Peyer's patch (tissue), 4 donors: Measurements from ENCODE around the gene GRIFIN. TPM values are rescaled to one million over a fixed set of nuclear protein-coding genes. Genes with fewer than 3 reads are reported as not detected.

Experiments used
- DNase-seq, 3 donors: peaks; one replicate each; pipeline ENCODE4 v3.0.0-alpha.2; 2017 to 2019
- H3K27ac ChIP-seq, 4 donors: fragments of 200-600 bp; sonication (generic); one replicate each; pipeline ENCODE4 v1.5.1; 2016 to 2019
- H3K27me3 ChIP-seq, 2 donors: fragments of 200-600 bp; sonication (generic); one replicate each; pipeline ENCODE4 v1.5.1; 2019
- H3K36me3 ChIP-seq, 3 donors: fragments of 200-600 bp; sonication (generic); one replicate each; pipeline ENCODE4 v1.5.1; 2016 to 2019
- H3K4me1 ChIP-seq, 4 donors: fragments of 200-600 bp; sonication (generic); one replicate each; pipeline ENCODE4 v1.5.1; 2016 to 2019
- H3K4me3 ChIP-seq, 4 donors: fragments of 200-600 bp; sonication (generic); 1 replicate in 3 of 4; 2 replicates in 1 of 4; pipeline ENCODE4 v1.5.1; 2016 to 2019; ENCODE audit warnings: mild to moderate bottlenecking in 1 of 4
- H3K9me3 ChIP-seq, 4 donors: fragments of 200-600 bp; sonication (generic); one replicate each; pipeline ENCODE4 v1.5.1; 2016 to 2019; ENCODE audit warnings: mild to moderate bottlenecking in 1 of 4
- CTCF ChIP-seq, 6 experiments: fragments of 450-650 bp in 4 of 6; fragments of 200-600 bp in 2 of 6; sonication (generic) in 1 of 6; IDR thresholded peaks; one replicate each; pipeline ENCODE4 v1.5.1; 2017 to 2019; ENCODE audit warnings: antibody characterized with exemption in 6 of 6, mild to moderate bottlenecking in 3 of 6, moderate library complexity in 1 of 6
- POLR2A ChIP-seq, 2 donors: fragments of 450-650 bp; IDR thresholded peaks; one replicate each; pipeline ENCODE4 v1.5.1; 2017; ENCODE audit warnings: antibody characterized with exemption in 2 of 2, mild to moderate bottlenecking in 2 of 2, moderate library complexity in 2 of 2
- total RNA-seq, 4 donors: library from RNA; depleted of rRNA; stranded (reverse); fragments of >200 nt; gene quantifications; one replicate each; pipeline ENCODE4 v1.1.0, GENCODE V29; 2016

The GRIFIN gene
- total RNA-seq, 4 donors from 2014 or later = not detected

GRCh38 chr7:2490181-2490651, 14.0 kb upstream of the GRIFIN start:
- Histone ChIP-seq H3K36me3 (no peaks in the 10 kb centered on the region), H3K27ac (no peak overlapping the region), H3K4me1 (peaks cover 0 to 14% (median 0%) of the 10 kb centered on the region in 4 donors), H3K4me3 (no peak overlapping the region), H3K9me3 (no peaks in the 10 kb centered on the region), H3K27me3 (no peaks in the 10 kb centered on the region)
- no peak for TF ChIP-seq CTCF (IDR thresholded peaks at IDR 0.05)
- no peak for TF ChIP-seq POLR2A (IDR thresholded peaks at IDR 0.05)
- no peak for DNase-seq

GRCh38 chr7:2488681-2489080, 12.5 kb upstream of the GRIFIN start:
- H3K36me3 ChIP-seq = no peaks in the 10 kb centered on the region
- DNase-seq = no peak
- H3K27ac ChIP-seq = no peak overlapping the region
- TF ChIP-seq POLR2A (IDR thresholded peaks at IDR 0.05) (no peak), CTCF (IDR thresholded peaks at IDR 0.05) (no peak)
- H3K9me3 ChIP-seq = no peaks in the 10 kb centered on the region
- no peak overlapping the region for H3K4me3 ChIP-seq
- H3K27me3 ChIP-seq = no peaks in the 10 kb centered on the region
- H3K4me1 ChIP-seq = peaks cover 0 to 7% (median 0%) of the 10 kb centered on the region in 4 donors

GRCh38 chr7:2488272-2488645, 12.1 kb upstream of the GRIFIN start:
- DNase-seq = no peak
- TF ChIP-seq POLR2A (IDR thresholded peaks at IDR 0.05) (no peak), CTCF (IDR thresholded peaks at IDR 0.05) (no peak)
- H3K4me1 ChIP-seq = peaks cover 0 to 3% (median 0%) of the 10 kb centered on the region in 4 donors
- H3K4me3 ChIP-seq = no peak overlapping the region
- no peaks in the 10 kb centered on the region for H3K9me3 ChIP-seq
- no peaks in the 10 kb centered on the region for H3K27me3 ChIP-seq
- no peak overlapping the region for H3K27ac ChIP-seq
- H3K36me3 ChIP-seq = no peaks in the 10 kb centered on the region

- no peak for DNase-seq
- Histone ChIP-seq H3K36me3 (no peaks in the 10 kb centered on the region), H3K27me3 (no peaks in the 10 kb centered on the region), H3K4me3 (no peak overlapping the region), H3K9me3 (no peaks in the 10 kb centered on the region), H3K4me1 (no peaks in the 10 kb centered on the region), H3K27ac (no peak overlapping the region)
- TF ChIP-seq CTCF (IDR thresholded peaks at IDR 0.05) = no peak
Observed at GRCh38 chr7:2487586-2488271, 11.5 kb upstream of the GRIFIN start.

GRCh38 chr7:2484868-2485267, 8.7 kb upstream of the GRIFIN start:
- TF ChIP-seq POLR2A (IDR thresholded peaks at IDR 0.05) = no peak
- no peak for TF ChIP-seq CTCF (IDR thresholded peaks at IDR 0.05)
- H3K36me3 ChIP-seq = no peaks in the 10 kb centered on the region
- no peaks in the 10 kb centered on the region for H3K27me3 ChIP-seq

More at GRCh38 chr7:2484868-2485267, 8.7 kb upstream of the GRIFIN start:
- H3K4me1 ChIP-seq = no peaks in the 10 kb centered on the region
- no peak for DNase-seq
- no peak overlapping the region for H3K4me3 ChIP-seq
- no peak overlapping the region for H3K27ac ChIP-seq
- H3K9me3 ChIP-seq = no peaks in the 10 kb centered on the region
